ENCODE data around the gene TMEM164.
A peak's percentile ranks its signal among the peaks of the same experiment; 100 is the strongest.

TMEM164 gene

DNA sequence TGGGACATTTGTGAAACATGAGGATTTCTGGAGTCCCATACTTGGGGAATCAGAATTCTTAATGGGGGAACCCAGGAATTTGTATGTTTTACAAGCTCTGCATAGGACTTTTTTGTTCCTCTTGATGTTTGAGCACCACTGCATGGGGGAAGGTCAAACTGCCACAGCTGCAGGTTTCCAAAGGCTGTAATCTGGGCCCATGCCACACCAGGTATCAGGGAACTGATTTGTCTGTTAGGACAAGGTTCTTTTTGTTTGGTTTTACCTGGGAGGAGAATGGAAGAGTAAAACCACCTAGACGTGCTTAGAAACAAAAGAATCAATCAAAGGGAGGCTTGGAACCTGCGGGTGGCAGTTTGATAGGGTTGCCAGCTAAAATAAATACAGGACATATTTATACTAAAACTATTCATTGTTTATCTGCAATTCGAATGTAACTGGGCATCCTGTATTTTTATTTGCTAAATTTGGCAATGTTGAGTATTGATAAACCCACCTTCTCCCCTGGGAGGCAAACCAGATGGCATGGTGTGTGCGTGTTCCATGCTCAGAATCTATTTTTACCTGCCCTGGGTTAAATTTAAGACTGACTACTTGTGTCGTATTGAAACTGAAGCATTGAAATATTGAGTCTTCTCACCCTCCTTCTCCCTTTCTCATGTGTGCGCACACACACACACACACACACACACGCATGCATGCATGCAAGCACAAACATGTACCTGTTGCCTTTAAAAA lies 63.7 kb downstream of the TMEM164 start:
- DNase-seq: no peak

DNA sequence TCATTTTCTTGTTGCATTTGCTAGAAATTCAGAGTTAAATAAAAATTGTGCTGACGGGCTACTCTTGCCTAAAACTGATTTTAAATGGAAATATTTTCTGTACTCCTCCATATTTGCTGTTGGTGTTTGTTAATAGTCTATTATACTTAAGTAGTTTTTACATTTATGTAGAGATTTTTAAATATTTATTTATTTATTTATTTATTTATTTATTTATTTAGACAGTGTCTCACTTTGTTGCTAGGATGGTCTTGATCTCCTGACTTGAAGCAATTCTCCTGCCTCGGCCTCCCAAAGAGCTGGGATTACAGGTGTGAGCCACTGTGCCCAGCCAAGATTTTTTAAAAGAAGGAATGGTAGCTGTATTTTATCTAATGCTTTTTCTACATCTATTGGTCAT lies 68.1 kb downstream of the TMEM164 start:
- no peak for DNase-seq

DNA sequence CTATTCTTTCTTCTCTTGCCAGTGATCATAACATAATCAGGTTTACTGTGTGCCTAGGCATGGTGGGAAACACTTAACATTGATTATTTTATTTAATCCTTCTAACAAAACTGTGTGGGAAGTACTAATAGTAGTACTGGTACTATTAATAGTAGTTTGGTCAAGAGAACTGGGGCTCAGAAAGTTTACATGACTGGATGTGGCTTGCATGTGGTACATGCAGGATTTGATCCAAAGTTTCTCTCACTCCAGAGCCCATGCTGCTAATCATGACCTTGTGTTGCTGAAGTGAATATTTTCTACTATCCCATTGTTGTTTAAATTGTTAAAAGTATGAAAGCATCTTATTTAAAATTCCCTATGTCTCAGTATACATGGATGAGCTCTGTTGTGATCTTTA lies 78.4 kb downstream of the TMEM164 start:
- no peak for DNase-seq

DNA sequence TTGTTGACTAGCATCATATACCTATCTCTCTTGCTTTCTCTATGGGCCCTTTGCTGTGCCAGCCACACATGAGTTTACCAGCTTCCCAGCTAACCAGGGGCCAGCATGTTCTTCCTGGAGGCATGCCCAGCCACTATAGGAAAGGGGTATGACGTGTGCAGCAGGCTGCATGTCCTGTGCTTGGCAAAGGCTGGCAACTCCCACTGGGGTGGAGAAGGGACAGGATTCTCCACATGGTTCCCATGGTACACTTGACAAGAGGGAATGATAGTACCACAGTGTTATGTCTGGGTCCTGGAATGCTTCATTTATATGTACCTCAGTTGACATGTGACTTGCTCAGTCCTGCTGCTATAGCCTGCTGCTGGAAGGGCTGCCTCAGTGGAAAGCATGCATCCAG lies 78.8 kb downstream of the TMEM164 start:
- peak in 1 of 56 donors; percentile 10 for DNase-seq

DNA sequence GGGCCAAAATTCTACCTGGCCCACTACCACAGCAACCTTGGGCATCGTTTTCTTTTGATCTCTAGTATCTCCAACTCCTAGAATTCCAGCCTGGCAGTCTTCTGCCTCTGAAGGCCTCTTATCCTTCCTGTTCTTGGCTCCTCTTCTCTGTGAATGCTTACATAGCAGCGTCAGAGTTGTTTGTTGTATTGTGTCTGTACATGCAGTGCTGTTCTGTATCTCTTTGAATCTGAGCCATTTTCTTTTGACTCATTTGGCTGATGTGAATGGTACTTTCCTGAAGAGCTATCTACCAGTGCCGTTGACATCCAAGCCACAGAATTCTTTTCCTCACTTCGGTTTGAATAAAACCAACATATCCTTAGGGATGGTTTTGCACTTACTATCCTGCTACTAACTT lies 79.2 kb downstream of the TMEM164 start:
- no peak for DNase-seq

DNA sequence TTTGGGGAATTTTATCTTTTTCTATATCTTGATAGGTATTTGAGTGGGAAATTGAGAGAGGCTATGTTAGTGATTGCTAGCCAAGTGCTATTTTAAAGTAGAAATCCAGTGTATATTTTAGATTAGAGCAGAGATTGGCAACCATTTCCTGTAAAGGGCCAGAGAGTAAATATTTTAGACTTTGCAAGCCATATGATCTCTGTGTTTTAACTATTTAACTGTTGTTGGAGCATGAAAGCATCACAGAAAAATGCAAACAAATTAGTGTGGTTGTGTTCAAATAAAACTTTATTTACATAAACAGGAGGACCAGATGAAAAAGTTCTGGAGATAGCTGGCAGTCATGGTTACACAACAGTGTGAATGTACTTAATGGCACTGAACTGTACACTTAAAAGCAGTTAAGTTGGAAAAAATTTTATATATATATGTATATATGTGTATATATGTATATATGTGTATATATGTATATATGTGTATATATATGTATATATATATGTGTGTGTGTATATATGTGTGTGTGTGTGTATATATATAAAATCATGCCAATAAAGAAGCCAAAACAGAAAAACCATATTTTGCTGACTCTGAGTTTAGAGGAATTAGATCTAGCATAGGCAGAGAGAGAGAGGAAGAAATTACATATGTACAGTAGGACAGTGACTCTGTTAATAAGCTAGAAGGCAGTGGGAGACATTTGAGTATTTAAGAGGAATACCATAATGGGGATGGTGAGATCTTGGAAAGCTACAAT lies 83.4 kb downstream of the TMEM164 start:
- DNase-seq: no peak

DNA sequence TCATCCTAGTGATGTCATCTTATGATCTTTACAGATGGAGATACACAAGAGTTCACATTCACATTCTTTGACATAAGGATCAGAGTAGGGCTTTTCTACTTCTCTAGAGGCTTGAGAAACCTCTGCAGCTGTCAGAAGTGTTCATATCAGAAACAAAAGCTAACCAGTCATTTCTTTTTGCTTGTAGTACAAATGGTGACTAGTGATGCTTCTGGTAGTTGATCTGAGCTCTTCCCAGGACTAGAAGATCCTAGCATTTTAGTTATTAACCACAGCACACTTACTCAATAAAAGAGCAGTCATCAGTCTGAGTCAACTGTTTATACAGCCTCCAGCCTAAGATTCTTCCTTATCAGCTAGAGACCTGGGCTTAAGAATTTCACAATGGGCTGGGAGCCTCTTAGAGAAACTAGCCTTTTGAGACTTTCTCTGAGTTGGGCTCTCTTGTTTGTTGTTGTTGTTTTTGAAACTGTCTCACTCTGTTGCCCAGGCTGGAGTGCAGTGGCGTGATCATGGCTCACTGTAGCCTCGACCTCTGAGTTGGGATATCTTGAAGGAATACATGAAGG lies 84.1 kb downstream of the TMEM164 start:
- DNase-seq: no peak

DNA sequence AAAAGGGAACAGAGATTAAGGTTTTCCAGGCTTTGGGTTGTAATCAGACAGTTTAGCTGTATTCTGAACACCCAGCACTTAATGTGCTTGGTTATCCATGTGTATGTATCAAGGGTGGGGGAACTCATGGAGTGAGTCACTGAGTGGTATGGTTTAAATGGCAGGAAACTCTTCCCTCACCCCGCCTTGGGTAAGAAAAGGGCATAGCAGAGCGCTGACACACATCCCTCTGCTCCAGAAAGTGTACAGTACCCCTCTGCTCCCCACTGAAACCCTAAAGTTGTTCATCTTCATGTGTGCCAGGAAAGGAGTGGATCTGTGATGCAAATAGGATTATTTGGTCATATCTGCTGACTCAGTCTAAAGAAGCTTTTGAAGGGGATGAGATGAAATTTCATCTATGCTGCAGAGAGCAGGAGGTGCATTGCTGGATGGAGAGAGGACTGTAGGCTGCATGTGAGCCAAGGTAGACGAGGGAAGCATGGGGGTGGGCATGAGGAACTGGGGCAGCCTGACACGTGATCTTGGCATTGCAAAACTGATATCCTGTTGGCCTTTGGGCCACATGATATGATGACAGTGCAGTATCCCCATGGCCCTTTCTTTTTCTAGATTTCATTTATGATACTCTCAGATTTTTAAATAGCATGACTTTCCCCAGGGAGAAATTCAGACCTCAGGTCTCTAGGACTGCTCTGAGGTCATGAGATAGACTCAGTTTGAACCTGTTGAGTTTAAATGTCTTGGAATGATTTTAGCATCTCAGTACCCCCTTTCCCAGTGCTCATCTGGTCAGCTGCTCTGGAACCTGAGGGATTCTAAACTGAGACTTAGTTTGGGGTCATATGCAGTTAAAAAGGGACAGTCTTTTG lies 84.8 kb downstream of the TMEM164 start:
- no peak for DNase-seq

DNA sequence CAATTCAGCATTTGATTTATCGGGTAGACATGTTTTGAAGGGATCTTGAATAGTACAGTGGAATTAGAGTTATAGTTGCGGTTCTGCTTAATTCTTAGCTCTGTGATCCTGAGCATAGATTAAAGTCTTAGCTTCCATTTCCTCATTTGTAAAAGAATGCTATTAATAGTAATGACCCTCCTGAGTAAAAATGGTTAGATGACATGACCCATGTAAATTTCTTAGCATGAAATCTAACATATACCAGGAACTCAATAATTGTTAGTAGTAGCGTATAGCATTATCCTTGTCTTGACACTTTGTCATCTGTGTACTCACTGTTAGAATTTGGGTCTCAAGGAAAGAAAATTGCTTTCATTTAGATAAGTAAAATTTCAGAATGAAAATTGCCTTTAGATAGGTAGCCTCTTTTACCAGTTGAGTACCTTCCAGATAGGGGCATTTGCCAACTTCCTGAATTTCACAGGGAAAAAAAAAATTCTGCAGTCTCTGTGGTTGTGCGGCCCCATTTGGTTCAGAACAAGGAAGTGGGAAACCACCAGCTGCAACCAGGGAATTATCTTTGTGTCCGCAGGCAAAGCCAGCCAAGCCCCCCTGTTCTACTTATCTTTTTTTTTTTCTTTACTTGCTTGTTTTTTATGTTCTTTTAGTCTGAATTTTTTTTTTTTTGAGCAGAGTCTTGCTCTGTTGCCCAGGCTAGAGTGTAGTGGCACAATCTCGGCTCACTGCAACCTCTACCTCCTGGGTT lies 86.9 kb downstream of the TMEM164 start:
- peak in 4 of 56 donors; percentile 0 to 11 (median 4) for DNase-seq

DNA sequence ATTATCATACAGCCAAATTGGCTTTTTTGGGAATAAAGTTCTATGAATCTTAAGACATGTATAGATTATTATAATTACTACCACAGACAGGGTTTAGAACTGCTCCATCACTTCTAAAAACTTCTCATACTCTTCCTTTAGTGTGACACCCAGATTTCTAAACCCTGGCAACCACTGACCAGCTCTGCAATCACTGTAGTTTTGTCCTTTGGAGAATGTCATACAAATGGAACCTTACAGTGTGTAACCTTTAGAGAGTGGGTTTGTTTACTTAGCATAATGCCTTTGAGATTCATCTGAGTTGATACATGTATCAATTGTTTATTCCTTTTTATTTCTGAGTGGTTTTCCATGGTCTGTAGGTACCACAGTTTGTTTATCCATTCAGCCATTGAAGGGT lies 95.0 kb downstream of the TMEM164 start:
- DNase-seq: no peak

DNA sequence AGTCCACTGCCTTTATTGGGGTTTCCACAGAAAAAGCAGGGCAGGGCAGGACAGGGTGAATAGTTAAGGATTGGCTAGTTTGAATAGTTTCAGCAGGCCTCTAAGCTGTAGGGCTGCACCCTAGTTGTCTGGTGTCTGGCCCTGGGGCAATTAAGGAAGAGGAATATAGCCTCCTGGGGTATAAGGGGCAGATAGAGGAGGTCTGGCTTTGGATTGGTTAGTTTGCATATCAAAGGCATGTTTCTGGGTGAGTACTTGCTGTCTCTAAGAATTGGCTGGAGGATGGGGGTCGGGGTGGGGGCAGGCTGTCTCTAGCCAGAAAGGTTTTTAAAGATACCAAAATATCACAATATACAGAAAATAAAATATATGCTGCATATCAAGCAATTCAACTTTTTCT lies 100.4 kb downstream of the TMEM164 start:
- no peak for DNase-seq

DNA sequence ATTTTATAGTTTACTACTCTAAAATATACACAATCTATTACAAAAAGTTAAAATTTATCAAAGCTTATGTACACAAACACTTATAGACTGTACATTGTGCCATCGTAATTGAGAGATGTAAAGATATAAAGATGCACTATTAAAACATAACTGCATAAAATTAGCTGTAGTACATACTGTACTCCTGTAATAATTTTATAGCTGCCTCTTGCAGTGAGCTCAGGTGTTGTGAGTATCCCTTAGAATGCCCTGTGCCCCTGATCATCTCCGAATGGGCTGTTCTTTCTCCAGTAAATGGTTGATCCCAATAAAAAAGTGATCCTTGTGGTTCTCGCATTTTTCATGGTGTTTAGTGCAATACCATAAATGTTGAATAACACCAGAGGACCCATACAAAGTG lies 101.2 kb downstream of the TMEM164 start:
- no peak for DNase-seq

DNA sequence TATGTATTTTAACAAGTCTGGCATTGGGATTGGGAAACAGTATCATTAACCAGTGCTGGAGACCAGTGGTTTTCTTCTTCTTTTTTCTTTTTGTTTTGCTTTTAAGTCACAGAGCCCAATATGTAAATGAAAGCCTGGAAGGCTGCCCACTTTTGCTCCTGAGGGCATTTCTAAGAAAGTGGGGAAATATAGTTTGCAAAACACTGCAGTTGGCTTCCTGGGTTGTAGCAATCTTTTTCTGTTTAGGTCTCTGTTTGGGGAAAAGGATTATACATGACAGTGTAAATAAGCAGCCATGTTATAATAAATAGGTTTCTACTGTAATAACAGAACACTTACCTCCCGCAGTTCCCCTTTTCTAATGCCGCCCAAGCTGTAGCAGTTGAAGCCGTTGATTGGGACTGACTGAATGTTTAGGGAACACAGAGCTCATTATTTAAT lies 105.5 kb downstream of the TMEM164 start:
- peak in 8 of 56 donors; percentile 1 to 7 (median 1) for DNase-seq

DNA sequence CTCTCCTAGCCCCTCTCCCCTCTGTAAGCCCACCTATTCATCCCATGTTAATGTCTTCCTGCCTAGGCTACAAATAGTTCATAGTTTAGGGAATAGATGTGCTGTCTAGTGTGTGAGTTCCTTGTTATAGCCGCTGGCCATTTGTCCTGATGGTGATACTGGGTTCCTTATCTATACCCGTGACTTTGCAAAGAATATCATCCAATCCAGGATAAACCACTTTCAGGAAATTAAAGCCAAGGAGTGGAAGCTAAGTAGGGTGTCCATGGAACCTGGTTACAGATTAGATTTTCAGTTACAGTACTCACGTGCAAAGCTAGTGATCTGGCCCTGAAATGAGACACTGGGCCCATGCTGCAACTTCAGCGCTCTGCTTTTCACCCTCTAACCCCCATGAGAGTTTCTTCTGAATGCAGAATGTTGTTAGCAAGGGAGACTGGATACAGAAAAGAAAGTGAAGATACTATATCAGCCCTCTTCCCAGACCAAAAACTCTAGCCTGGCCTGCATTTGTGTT lies 111.4 kb downstream of the TMEM164 start:
- no peak for DNase-seq

DNA sequence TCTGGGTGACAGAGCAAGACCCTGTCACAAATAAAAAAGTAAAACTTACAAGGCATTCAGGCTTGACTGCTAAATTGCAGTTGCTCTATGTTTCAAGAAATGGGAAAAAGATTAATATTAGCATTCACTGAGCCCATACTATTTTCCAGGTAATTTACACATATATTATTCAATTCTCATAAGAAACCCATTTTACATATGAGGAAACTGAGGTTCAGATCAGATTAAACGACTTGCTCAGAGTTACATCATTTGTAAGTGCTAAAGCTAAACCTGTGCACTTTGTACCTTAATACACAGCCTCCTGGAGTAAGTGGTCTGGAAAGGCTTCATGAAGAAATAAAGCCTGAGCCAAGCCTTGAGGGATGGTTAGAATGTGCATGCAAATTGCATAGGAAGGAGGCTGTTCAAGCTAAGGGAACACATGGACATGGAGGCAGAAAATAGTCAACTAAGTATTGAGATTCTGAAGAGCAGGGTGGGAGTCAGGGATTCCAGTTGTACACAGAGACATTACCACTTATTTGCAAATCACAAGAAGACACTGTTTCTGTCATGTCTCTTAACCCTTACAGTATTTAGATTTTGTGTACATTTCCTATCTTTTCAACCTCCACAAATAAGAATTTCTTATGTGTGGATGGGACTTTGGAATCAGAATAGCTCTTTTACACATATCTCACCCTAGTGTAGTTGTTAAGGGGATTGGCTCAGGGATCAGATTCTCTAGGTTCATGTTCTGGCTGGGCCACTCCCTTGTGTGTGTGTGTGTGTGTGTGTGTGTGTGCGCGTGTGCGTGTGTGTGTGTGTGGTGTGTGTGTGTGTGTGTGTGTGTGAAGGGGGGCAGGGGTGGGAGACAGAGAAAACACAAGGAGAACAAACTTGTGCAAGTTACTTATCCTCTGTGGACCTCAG lies 113.4 kb downstream of the TMEM164 start:
- no peak for DNase-seq

DNA sequence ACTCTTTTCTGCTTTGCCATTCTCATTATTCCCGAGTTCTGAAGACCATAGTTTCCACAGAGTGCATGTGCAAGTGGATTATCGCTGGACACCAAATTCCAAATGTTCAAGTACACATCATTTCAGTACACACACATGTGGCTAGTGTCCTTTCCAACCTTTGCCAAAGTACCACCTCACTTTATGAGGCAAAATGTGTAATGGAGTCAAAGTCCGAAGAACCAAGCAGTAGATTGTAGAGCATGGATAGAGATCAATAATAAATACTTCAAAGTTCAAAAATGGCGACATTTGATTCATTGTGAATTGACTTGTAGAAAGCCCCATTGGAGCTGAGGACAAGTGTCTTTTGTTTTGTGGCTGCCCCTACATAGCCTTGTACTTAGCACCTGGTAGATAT lies 115.6 kb downstream of the TMEM164 start:
- no peak for DNase-seq

DNA sequence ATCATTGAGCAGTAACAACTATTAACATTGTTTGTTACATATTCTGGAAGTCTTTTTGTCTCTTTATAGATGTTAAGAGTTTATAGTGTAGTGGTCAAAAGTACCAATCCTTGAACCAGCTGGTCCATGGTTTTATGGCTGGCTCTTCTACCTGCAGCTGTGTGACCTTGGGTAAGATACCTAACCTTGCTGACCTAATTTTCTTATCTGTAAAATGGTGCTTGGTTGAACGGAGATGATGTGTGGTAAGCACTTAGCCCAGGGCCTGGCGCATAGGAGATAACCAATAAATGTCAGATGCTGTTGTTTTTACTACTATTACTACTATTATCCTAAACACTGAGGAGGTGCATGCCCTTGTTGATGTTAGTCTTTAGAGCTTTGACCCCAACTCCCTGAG lies 116.6 kb downstream of the TMEM164 start:
- no peak for DNase-seq

DNA sequence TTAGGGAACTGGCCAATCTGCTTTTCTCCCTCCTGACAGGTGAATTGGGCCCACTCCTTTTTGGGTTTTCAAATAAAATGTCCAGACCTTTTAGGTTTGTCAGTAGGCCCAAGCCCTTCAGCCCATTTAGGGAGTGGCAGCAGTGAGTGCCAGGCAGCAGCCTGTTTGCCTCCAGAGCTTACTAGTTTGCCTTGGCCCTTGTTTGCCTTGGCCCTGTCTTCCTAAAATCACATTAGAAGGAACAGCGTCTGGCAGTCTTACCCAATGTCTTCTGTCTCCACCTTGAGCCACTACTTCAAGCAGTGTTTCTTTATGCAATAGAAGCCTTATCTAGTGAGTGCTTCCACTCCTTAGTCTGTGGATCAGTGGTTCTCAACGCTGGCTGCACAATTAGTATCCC lies 117.1 kb downstream of the TMEM164 start:
- peak in 2 of 56 donors; percentile 1 for DNase-seq

DNA sequence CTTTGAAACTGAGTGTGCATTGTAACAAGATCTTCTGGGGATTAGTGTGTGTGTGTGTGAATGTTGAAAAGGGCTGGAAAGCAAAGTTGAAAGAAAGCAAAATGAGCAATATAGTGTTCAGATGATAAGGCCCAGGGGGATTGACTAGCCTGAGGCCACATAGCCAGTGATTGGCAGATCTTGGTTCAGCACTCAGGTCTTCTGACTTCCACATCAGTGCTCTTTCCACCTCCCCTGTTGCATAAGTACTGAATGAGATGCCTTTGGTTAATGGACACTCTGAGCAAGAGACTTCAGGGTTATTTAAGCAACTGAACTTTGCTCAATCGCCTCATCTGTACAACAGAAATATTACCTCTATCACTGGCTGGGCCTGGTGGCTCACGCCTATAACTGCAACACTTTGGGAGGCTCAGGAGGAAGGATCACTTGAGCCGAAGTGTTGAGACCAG lies 120.4 kb downstream of the TMEM164 start:
- no peak for DNase-seq
